PFSK-1 (cell line): Measurements from ENCODE around the gene PKDCC.

Experiments
- FOXP2 ChIP-seq: optimal IDR thresholded peaks from 2 replicates; pipeline ENCODE3; 2011; ENCODE audit warnings: borderline replicate concordance, control low read depth, inconsistent platforms; ENCODE audit not compliant: insufficient read depth; ENCODE audit errors: extremely low read length, extremely low read depth
- POLR2AphosphoS5 ChIP-seq: IDR thresholded peaks from 2 replicates; pipeline ENCODE4 v1.6.1; 2012; ENCODE audit warnings: low read depth, mild to moderate bottlenecking, control low read depth, low read length, moderate library complexity
- REST ChIP-seq, 2 experiments: IDR thresholded peaks; 2 replicates each; pipeline versions ENCODE4 v1.6.1 to v1.8.0; 2011 to 2012; ENCODE audit warnings: low read depth in 2 of 2, low read length in 2 of 2, control low read depth in 1 of 2, inconsistent platforms in 1 of 2, mild to moderate bottlenecking in 1 of 2, moderate library complexity in 1 of 2; ENCODE audit not compliant: insufficient read depth in 1 of 2
- TAF1 ChIP-seq: IDR thresholded peaks from 2 replicates; pipeline ENCODE4 v1.6.1; 2012; ENCODE audit warnings: low read length, control low read depth, borderline replicate concordance; ENCODE audit not compliant: insufficient read depth

GRCh38 chr2:42091671-42092070 lies 43.9 kb downstream of the PKDCC start:
- no peak for TF ChIP-seq POLR2AphosphoS5
- no peak for TF ChIP-seq TAF1
- no peak for TF ChIP-seq FOXP2
- TF ChIP-seq REST (IDR thresholded peaks at IDR 0.05; ENCODE audit: insufficient read depth in 1 of 2, low read depth in 2 of 2, low read length in 2 of 2) = no peak
